CD4-positive, alpha-beta T cell treated with Interleukin-6 for 4 hours (primary cell): ENCODE results near the gene HCN4.
"Not testable (repeated sequence)": the region's sequence is repeated elsewhere in the genome, so short reads cannot be mapped to it uniquely, and the experiment has no call there.

Source experiments
- DNase-seq: peaks from one replicate; pipeline ENCODE4 v3.0.0-alpha.2; 2020; ENCODE audit warnings: mixed read lengths

The HCN4 gene

DNA sequence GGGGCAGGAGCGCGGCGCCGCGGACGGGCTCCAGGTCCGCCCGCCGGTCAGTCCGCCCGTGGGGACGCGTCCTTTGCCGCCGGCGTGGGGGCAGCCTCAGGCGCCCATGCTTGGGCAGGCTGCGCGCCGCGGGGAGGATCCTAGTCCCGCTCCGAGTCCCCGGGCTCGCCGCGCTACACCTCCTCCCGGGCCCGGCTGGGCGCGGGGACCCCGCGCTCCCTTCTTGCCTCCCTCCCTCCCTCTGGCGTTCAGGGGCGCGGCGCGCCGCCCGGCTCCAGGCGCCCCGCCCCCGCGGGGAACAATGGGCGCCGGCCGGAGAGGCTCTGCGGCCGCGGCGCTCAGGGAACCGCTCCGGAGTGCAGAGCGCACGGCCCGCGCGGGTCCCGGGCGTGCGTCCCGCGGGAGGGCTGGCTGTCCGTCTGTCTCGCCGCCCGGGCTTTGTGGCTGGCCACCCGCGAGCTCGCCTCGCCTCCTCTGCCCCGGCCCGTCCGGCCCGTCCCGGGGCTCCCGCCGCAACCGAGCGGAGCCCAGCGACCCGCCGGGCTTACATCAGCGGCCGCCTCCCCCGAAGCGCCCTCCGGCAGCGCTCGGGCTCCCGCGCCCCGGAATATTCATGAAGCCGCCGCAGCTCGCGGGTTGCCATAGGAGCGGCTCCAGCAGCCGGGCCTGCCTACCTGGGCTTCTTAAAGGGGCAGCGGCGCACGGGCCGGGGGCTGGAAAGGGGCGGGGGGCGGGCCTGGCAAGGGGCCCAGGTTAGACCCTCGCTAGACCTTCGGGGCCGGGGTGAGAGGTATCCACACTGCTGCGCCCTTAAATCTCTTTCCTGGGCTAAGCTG lies at the start of gene HCN4:
Gene HCN4, minus strand, starts transcription at position 658 of the 836 bp plus-strand sequence. CDS start 688 bp downstream, outside the sequence.
- DNase-seq, result no peak

DNA sequence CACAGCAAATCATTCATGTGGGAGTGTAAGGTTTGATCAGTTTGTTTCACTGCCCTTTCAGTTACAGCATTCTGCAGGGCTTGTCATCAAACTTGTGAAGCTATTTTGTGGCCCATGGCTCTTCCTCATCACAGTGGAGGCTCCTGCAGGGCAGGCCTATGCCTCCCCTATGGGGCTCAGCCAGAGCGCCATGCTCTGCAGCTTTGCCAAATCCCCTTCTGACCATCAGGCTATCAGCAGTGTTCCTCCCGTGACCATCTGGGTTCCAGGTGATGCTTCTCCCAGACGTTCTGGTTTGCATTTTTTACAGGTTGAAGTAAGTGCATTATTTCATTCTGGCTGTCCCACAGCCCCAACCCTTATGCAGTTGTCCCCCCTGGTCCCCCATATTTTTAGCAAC lies 46.1 kb upstream of the HCN4 start:
- DNase-seq, result no peak

DNA sequence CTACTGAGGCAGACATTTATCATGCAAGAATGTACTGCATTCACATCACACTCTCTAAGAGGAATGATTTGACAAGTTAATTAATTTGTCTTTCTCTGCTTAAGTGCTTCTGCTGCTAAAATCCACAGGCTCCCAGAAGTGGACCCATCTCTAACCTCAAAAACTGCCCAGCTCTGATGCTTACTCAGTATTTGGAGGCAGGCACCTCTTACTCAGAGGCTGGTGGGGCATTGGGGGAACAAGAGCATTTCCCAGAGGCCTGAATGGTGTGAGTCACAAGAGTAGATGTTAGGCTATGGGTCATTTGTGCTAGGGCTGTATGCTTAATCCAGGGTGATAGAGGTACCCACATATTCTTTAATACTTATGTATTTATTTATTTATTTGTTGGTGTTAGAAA lies 34.4 kb upstream of the HCN4 start:
- no peak for DNase-seq

DNA sequence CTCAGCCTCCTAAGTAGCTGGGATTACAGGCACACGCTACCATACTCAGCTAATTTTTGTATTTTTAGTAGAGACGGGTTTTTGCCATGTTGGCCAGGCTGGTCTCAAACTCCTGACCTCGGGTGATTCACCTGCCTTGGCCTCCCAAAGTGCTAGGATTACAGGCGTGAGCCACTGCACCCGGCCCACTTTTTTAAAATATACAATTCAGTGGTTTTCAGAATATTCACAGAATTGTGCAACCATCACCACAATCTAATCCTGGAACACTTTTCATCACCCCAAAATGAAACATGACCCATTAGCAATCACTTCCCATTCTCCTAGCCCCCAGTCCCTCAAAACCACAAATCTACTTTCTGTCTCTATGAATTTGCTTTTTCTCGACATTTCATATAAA lies 31.5 kb upstream of the HCN4 start:
- DNase-seq, result not testable (repeated sequence)

DNA sequence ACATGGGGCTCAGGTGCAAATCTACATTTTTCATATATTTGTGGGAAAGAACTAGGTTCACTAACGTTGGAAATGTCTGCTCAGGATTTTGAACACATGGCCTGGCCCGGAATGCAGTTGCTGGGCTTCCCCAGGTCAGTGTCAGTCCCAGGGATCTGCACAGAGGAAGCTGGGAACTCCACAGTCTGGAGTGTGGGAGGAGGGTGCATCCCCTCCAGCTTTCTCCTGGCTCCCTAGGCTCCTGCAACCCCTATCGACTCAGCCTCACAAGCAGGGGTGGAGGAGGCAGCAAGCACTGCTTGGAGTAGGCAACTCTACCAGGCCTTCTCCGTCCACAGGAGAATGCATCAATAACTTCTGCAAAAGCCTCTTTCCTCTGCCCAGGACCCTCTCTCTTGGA lies 30.1 kb upstream of the HCN4 start:
- DNase-seq, result no peak

DNA sequence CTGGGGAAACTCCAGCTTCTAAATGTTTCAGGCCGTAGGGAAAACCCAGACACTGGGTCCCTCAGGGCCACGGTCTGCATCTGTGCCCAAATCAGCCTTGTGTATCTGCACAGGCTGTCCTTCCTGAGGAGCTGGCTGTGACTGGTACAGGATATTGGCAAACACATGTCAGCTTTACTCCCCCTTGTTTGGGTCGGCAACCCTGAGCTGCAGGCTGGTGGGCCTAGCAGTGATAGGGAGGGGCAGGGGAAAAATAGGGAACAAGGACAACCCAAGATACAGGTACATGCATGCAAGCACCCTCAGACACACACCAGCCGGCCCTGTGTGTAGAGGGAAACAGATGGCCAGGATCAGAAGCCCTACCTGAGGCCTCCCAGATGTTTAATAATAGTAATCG lies 28.7 kb upstream of the HCN4 start:
- DNase-seq, result no peak

DNA sequence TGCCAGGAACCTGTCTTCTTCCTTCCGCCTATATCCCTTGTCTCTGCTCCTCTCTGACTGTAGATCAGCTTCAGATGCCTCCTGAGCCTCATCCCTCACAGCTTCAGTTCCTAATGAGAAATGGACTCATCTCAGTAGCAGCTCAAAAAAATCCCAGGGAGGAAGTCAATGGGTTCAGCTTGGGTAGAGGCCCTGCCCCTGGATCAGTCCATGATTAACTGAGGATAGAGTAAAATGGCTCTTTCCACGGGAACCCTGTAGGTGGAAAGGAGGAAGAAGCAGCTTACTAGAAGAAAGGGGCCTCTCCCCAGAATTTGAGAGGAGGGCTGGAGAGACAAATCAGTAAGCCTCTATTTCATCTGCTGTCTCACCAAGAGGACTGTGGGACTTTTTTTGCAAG lies 26.9 kb upstream of the HCN4 start:
- no peak for DNase-seq

DNA sequence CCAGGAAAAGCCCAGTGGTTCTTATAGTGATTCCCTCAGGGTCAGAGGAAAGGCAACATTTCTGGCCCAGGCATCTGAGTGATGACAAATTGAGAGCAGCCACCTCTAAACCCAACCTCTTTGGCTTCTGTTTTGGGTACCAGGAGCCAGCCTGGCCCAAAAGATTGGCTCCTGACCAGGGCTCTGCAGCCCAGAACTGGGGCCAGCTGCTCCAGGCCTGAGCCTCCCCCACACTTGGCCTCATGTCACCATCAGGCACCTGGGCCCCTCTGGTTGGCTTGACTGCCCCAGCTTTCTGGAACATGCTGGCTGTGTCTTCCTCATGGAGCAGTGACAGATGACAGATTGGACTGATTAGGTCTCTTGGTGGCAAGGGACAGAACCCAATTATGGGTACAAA lies 26.0 kb upstream of the HCN4 start:
- no peak for DNase-seq

DNA sequence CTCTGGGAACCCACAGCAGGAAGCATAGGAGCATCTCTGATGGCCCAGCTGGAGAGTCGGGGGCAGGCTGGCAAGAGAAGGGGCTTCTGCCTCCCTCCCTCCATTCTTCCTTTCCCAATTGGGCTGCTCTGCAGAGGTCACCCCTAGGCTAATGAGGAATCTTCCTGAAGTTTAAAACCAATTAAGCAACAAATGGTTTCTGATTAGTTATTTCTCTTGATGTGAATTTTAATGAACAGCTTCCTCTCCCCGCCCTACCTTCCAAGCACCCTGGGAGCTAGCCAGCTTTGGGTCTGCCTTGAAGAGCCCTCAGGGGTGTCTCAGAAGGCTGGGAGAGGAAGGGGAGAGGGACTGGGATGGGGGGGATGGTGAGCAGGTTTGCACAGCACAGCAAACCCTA lies 24.6 kb upstream of the HCN4 start:
- DNase-seq, result no peak

DNA sequence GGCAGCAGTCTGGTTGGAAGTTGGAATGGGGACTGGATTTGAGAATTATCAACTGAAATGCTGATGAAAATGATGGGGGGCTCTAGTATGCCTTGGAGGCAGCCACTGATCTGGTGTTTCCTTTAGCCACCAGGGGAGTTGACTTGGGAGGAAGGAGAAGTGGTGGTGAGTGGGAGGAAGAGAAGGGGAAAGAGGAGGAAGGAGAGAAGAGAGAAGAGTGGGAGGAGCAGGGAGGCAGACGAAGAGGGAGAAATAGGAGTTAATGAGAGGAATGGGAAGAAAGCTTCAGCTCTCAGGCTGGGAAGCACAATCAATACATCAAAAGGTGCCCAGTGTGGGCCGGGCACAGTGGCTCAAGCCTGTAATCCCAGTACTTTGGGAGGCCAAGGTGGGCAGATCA lies 23.3 kb upstream of the HCN4 start:
- DNase-seq, result no peak

DNA sequence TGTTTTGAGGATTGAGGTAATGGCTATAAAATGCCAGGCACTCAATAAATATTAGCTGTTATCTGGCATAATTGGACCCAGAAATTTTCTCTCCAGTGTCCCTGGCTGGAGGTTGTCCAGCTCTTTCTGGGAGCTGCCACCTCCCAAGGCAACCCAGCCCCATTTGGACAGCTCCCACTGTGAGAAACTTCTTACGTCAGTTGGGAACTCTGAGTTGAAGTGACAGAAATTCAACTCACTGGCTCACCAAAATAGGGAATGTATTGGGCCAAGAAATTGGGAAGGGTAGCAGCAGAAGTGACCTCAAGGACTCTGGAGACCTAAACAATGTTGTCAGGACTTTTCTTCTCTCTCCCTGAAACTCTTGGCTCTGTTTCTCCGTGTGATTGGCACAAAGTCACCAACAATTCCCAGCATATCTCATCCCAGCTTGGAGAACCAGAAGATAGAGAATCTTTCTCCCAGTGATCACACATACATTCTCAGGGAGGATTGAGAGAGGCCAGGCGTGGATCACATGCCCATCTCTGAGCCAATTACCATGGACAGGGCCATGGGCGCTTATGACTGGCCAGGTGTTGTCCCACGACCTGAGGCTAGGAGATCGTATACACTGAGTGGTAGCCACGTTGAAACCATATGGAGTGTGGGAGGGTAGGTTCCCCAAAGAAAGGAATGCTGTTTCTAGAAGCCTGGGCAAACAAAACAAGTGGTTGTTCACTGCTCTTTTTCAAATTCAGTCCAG lies 22.5 kb upstream of the HCN4 start:
- DNase-seq, result no peak

DNA sequence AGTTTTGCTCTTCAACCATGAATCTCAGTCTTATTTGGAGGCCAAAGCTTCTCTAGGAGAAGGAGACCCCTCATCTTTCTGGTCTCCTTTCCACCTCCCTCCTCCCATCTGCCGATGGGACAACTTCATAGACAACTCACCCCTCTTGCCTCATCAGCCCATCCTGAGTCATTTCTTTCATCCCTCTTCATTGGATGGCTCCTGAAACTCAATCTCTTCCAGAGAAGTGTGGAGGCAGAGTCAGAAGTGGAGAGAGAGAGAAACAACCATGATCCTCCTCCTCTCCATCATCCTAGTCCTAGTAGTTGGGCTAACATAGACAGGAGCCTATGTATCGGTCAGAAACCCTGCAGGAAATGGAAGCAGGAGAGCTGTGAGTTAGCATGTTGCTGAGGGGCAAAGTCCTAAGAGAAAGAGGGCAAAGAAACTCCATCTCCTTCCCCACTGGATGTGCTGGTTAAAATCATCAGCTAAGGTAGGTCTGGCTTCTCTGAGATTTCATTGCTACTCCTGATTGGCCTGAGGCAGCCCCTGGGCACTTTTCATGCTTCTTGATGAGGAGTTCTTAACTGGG lies 21.3 kb upstream of the HCN4 start:
- no peak for DNase-seq

DNA sequence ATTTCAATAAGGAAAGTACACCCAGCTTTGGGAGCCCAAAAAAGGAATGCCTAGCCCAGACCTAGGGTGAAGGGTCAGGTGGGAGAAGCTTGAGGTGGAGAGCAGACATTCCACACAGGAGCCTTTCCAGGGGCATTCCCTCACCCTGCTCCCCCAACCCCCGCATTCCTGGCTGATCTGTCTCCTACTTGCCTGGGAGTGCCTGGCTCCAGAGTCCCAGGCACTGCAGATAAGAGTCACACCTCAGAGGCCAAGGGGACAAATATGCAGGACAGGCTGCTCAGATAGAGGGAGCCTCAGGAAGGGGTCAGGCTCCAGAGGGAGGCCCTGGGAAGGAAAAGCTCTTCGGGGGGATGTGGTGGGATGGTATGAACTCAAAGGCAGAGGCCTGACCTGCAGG lies 20.8 kb upstream of the HCN4 start:
- DNase-seq, result no peak

DNA sequence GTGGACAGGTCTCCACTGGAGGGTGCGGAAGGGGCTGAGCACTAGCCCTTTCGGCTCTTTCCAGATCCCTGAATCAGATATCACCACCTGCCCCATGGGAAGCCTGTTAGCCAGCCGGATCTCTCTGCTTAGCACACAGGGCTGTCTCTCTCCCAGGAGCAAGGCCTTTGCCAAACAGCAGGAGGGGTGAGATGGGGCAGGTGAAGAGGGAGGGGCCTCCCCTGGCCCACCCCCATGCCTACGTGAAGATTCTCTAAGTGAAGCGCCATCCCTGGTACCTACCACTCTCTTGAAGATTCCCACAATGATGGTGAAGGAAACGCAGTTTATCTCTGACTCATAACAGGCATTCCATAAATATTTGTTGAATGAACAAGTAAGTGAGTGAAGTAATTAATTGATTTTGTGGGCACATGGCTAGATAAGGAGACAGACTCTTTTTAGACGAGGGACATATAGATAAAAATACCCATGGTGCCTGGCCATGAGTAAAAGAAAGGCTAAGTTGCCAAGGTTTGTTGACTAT lies 19.6 kb upstream of the HCN4 start:
- DNase-seq, result no peak

DNA sequence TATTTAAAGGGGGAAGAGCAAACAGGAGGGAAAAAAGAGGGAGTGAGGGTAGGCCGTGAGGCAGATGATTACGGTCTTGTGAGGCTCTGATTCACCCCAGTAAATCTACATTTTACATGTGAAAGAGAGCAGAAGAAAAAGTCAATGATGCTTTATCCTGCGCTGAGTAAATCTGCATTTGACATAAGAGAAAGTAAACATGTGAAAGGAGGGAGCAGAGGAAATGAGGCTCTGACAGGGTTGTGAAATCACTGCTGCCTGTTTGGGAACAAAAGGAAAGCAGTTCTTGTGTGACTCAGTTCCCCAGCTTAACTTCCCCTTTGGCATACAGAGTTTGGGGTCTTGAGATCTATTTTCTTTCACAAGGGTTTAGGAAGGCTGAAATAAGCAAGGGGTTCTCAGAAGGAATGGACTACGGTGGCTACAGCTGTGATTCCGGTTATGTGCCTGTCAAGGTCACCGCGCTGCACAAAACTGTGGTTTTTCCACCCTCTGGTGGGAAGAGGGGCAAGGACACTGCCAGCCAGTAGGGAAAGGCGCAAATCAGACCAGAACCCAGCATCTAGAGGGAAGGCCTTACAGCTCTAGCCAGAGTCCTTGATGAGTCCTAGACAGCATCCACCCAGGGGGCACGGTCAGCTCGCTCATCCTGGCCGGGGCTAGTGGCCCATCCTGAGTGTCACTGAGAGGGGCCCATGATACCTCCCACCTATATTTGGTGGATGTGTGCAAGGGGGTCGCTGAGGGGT lies 18.9 kb upstream of the HCN4 start:
- DNase-seq, result no peak

DNA sequence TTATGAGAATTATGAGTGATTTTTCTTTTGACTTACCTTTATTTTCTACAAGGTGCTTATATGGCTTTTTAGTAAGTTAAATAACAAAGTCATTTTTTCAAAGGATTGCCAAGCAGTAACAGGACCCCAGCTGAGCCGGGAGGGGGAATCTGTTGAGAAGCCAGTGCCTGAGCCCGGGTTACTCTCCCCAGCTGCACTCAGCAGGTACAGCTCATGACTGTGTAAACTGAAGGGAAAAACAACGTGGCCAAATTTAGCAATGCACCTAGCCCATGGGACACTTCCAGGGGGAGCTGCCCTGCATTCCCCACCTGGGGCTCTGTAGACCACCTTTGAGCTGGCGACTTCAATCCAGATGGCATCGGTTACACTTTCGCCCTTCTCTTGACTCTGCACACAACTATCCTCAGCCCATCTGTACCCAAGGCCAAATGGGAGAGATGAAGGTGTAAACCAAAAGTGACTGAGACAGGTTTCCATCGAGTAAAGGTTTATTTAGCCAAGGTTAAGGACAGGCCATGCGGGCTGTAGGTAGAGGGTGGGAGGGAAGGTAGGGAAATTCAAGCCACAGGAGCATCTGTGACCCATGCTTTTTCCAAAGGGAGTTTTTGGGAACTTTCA lies 18.2 kb upstream of the HCN4 start:
- DNase-seq, result no peak

DNA sequence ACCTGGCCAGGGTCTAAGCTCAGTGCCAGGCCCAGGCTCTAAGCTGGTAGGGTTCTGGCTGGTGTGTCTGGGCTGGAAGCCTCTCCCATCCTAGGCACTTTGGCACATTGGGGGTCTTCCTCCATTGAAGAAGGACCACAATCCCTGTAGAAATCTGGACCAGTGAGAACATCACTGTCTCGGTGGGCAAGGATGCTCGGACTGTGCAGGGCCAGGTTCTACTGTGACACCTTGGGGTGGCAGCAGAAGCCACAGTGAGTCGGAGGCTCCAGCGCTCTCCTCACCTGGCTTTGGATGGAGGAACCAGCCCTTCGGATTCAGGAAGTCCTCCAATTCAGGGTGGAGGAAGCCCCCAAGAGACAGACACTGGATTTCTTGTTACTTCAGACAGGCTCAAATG lies 17.5 kb upstream of the HCN4 start:
- no peak for DNase-seq

DNA sequence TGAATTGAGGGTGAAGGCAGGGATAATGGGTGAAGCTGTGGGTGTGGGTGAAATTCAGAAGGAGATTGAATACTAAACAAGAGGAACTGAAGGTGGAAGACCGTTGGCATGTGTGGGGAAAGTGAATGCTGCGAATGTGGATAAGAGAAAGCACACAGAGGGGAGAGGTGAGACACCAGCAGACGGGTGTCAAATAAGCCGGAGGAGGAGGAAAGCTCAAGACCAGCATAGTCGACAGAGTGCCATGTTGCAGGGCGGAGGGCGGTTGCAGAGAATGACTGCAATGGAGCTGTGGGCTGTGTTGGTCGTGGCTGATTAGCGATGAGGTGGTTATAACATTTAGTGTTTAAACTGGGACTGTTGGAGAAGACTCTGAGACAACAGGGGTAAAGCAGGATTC lies 16.4 kb upstream of the HCN4 start:
- DNase-seq, result no peak

DNA sequence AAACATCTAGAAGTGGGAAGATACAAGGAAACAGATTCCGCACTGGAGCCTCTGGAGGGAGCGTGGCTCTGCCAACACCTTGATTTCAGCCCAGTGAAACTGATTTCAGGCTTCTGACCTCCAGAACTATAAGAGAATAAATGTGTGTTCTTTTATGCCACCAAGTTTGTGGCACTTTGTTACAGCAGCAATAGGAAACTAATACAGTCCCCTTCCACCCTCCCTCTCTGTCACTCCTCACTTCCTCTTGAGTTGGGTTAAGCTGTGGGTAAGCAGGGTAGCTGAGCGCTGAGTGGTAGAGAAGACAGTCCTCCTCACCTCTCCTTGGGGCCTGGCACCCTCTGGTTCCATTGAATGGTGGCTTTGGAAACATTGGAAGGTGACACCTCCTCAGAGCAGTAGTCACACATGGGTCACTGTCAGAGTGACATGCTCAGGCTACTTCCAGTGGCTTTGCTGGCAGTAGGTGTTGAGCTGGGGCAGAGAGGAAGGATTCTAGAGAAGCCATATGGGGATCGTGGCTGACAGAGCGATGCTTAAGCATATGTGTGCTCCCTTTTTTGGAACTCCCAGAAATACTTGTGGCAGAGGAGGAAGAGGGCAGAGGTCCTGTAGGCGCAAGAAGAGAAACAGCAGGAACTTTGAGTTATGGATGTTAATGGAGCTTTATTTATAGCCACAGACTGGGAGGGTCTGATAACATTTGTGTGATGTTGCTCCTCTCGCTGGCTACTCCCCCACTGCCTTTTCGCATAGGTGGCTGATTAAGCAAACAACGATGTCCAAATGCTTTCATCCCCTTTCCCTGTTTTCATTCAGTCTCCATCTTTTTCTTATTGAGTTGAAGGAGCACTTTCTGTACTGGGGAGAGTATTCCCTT lies 14.8 kb upstream of the HCN4 start:
- no peak for DNase-seq

DNA sequence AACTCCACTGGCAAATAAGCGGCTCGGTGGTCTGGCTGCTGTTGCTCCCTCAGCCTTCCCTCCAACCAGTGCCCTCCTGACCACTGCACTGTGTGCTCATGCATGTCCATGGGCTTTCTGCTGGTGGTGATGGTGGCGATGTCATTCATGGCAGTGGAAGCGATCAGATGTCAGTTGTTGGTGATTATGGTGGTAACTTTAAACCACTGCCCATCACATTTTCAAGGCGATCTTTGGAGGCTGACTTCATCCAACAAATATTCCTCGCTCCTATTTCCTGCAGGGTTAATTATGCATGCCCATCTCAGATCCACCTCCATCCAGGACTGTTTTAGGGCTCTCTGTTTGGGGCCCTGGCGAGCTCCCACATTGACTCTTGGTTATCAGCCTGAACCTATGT lies 13.4 kb upstream of the HCN4 start:
- no peak for DNase-seq

DNA sequence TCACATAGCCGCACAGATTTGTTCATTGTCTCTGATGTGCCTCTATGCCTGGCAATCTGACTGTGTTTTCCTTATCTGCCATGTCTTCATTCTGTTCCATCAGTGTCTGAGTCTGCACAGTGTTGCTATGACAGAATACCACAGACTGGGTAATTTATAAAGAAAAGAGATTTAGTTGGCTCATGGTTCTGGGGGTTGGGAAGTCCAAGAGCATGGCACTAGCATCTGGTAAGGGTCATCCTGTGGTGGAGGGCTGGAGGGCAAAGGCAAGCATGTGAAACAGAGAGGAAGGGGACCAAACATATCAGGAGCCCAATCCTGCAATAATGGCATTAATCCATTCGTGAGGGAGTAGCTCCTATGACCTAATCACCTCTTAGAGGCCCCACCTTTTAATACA lies 11.9 kb upstream of the HCN4 start:
- DNase-seq, result no peak

DNA sequence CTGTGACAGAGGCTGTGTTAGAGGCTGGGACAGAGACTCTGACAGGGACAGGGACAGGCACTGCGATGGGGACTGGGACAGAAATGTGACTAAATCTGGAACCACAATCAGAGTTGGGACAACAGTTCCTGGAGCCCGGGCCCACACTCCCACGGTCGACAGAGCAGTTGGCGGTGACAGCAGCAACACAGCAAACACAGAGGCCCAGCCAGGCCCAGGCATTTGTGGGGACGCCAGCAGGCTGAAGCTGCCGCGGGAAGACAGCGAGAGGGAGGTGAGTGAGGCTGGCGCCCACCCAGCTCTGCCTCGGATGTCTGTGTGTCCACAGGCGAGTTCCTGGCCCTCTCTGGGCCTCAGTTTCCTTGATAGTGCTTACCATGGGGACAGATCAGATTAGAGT lies 9.3 kb upstream of the HCN4 start:
- DNase-seq, result no peak
